Muscle of leg (tissue), 11 donors: ENCODE data around the gene SERF2. TPM values are rescaled to one million over a fixed set of nuclear protein-coding genes. Genes with fewer than 3 reads are reported as not detected.

Experiments used
- DNase-seq: peaks from one replicate; pipeline ENCODE4 v3.0.0; 2013
- H3K27ac ChIP-seq: one replicate; pipeline ENCODE4 v1.5.1; 2013; ENCODE audit warnings: mild to moderate bottlenecking, low read length, control low read depth
- H3K27me3 ChIP-seq: one replicate; pipeline ENCODE4 v1.6.1; 2013; ENCODE audit warnings: low read length; ENCODE audit not compliant: control insufficient read depth, insufficient read depth
- H3K36me3 ChIP-seq: one replicate; pipeline ENCODE4 v1.6.1; 2013; ENCODE audit warnings: low read length; ENCODE audit not compliant: control insufficient read depth, insufficient read depth
- H3K4me1 ChIP-seq: one replicate; pipeline ENCODE4 v1.6.1; 2013; ENCODE audit warnings: low read length; ENCODE audit not compliant: control insufficient read depth, insufficient read depth
- H3K4me3 ChIP-seq: one replicate; pipeline ENCODE4 v1.5.1; 2013; ENCODE audit warnings: low read length, control low read depth
- H3K9me3 ChIP-seq: replicated peaks from 2 replicates; pipeline ENCODE4 v1.6.1; 2013; ENCODE audit warnings: low read depth, low read length; ENCODE audit not compliant: control insufficient read depth
- WGBS: methylation state at CpG from one replicate; pipeline ENCODE4 v1.1.5; 2013; ENCODE audit warnings: missing lambda C conversion rate; ENCODE audit not compliant: insufficient coverage; 5-methylcytosine and 5-hydroxymethylcytosine counted together
- polyA plus RNA-seq, 8 donors: library from polyadenylated mRNA; unstranded; fragments of 120-200 nt; gene quantifications; one replicate each; pipeline versions ENCODE4 v1.2.1 to v1.2.3, GENCODE V29; 2013; ENCODE audit warnings: inconsistent platforms in 1 of 8, low replicate concordance in 1 of 8; ENCODE audit not compliant: insufficient read length in 8 of 8, insufficient read depth in 1 of 8
- total RNA-seq: library from RNA; stranded (reverse); fragments of 120-200 nt; gene quantifications from one replicate; pipeline ENCODE4 v1.2.4, GENCODE V29; 2013

SERF2 gene
- total and polyA plus RNA-seq, 9 donors, result 505 to 760 (median 665) TPM

DNA sequence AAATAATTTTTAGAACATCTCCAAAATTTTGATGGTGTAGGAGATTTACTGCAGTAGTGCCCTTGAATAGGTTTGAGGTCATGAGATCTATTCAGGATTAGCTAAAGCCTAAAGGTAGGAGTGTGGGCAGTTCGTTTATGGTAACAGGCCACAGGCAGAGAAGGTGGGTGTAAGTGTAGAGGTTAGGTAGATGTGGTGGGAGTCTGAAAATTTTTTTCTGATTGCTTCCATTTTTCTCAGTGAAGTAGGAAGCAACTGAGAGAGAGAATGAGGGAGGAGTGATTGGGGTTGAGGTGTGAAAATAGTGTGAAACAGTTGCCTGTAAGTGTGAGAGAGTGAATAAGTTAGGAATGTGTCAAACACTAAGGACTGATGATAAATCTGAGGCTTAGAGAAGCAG lies 13.1 kb upstream of the SERF2 start:
- Histone ChIP-seq H3K9me3 (no peaks in the 10 kb centered on the region), H3K36me3 (peaks cover 2% of the 10 kb centered on the region), H3K27ac (no peak overlapping the region), H3K27me3 (no peaks in the 10 kb centered on the region), H3K4me3 (no peak overlapping the region), H3K4me1 (peaks cover 17% of the 10 kb centered on the region)
- 83% methylated on average over 1 of the region's 1 CpG for WGBS
- no peak for DNase-seq

DNA sequence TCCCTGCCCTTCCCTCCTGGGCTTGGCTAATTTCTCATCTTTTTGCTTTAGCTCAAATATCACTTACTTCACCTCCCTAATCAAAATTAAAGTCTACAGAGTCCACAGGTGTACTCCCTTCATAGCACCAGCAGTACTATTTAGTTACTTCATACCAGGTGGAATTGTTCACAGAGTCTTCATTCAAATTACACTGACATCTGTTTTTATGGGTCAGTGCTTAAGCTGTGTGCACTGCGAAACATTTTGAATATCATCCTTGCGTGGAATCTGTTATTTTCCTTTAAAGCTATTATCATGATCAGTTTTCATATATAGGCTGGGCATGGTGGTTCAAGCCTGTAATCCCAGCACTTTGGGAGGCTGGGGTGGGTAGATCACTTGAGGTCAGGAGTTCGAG lies 2.7 kb upstream of the SERF2 start:
- Histone ChIP-seq H3K4me3 (no peak overlapping the region), H3K9me3 (no peaks in the 10 kb centered on the region), H3K27ac (no peak overlapping the region), H3K36me3 (peaks cover 12% of the 10 kb centered on the region), H3K4me1 (peaks cover 17% of the 10 kb centered on the region), H3K27me3 (no peaks in the 10 kb centered on the region)
- WGBS, result 67% methylated on average over 1 of the region's 3 CpGs
- no peak for DNase-seq

DNA sequence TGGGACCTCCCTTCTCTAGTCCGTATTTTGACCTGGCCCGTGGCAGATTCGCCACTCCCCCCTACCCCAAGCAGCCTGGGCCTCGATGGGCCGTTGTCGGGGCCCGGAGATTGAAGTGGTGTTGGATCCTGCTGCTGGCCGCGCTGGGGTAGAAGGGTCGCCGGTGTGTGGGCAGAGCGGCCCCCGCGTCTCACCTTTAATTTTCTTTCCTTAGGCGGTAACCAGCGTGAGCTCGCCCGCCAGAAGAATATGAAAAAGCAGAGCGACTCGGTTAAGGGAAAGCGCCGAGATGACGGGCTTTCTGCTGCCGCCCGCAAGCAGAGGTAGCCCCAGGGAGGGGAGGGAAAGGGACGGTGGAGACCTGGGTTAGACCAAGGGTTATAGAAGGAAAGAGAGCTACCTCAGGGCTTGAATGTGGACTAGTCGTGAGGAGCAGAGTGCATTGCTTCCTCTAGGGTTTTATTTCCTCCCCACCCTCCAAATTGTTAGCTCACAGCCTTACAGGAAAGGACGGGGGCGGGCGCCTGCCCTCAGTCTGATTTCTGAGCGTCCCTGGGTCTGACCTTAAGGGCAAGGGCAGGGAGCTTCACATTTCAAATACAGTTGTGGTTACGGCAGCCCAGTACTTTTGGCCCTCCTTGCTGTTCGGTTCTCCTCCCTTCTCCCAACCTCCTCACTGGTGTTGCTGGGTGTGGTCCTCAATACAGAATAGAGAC lies 799 bp downstream of the SERF2 start:
- Histone ChIP-seq H3K36me3 (peaks cover 42% of the 10 kb centered on the region), H3K27me3 (no peaks in the 10 kb centered on the region), H3K4me3 (peak overlapping the region; percentile 94), H3K4me1 (peaks cover 31% of the 10 kb centered on the region), H3K9me3 (no peaks in the 10 kb centered on the region), H3K27ac (peak overlapping the region; percentile 99)
- 2% methylated on average over 20 of the region's 33 CpGs for WGBS
- DNase-seq, result peak; percentile 69

- 74% methylated on average over 8 of the region's 10 CpGs for WGBS
- no peak for DNase-seq
- peaks cover 43% of the 10 kb centered on the region for H3K36me3 ChIP-seq
Measured at GRCh38 chr15:43793647-43794046, 1.5 kb downstream of the SERF2 start.

GRCh38 chr15:43794269-43795037 lies 2.3 kb downstream of the SERF2 start:
- peaks cover 31% of the 10 kb centered on the region for H3K4me1 ChIP-seq

More at GRCh38 chr15:43793647-43794046, 1.5 kb downstream of the SERF2 start:
- H3K4me3 ChIP-seq, result peak overlapping the region; percentile 94
- H3K9me3 ChIP-seq, result no peaks in the 10 kb centered on the region
- peak overlapping the region; percentile 99 for H3K27ac ChIP-seq
- no peaks in the 10 kb centered on the region for H3K27me3 ChIP-seq
- H3K4me1 ChIP-seq, result peaks cover 31% of the 10 kb centered on the region

GRCh38 chr15:43795197-43795596 lies 3.1 kb downstream of the SERF2 start:
- peaks cover 38% of the 10 kb centered on the region for H3K4me1 ChIP-seq
- H3K27me3 ChIP-seq, result no peaks in the 10 kb centered on the region
- H3K9me3 ChIP-seq, result no peaks in the 10 kb centered on the region
- no peak overlapping the region for H3K4me3 ChIP-seq
- no peak for DNase-seq
- no peak overlapping the region for H3K27ac ChIP-seq
- H3K36me3 ChIP-seq, result peaks cover 58% of the 10 kb centered on the region
- WGBS, result no CpG with 5 or more reads among the region's 2 CpGs

More at GRCh38 chr15:43794269-43795037, 2.3 kb downstream of the SERF2 start:
- Histone ChIP-seq H3K4me3 (no peak overlapping the region), H3K27ac (no peak overlapping the region), H3K36me3 (peaks cover 51% of the 10 kb centered on the region), H3K27me3 (no peaks in the 10 kb centered on the region), H3K9me3 (no peaks in the 10 kb centered on the region)
- DNase-seq, result no peak
- 50% methylated on average over 1 of the region's 9 CpGs for WGBS

DNA sequence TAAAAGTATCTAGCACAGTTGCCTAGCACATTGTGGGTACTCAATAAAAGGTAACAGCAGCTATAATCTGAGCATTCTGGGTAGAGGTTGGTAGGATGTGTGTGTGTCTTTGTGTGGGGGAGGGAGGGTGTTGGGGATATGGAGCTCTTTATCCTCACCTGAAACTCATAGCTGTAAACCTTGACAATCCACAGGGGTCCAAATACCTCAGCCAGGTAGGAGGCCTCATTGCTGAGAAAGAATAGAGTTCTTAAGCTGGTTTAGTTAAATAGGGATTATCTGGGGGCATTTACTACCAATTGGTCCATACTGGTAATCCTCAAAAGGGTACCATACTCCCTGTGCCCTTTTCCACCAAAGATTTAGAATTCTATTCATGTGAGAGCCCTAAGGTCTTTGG lies 3.9 kb downstream of the SERF2 start:
- no peaks in the 10 kb centered on the region for H3K27me3 ChIP-seq
- peaks cover 41% of the 10 kb centered on the region for H3K4me1 ChIP-seq
- no peak overlapping the region for H3K4me3 ChIP-seq
- H3K36me3 ChIP-seq, result peaks cover 58% of the 10 kb centered on the region
- no peaks in the 10 kb centered on the region for H3K9me3 ChIP-seq
- no peak for DNase-seq
- H3K27ac ChIP-seq, result no peak overlapping the region

- no peak for DNase-seq
- Histone ChIP-seq H3K4me1 (peaks cover 43% of the 10 kb centered on the region), H3K9me3 (no peaks in the 10 kb centered on the region), H3K27me3 (no peaks in the 10 kb centered on the region), H3K4me3 (no peak overlapping the region), H3K36me3 (peaks cover 59% of the 10 kb centered on the region), H3K27ac (peak overlapping the region; percentile 61)
- WGBS, result no CpG with 5 or more reads among the region's 3 CpGs
Measured at GRCh38 chr15:43796566-43796965, 4.4 kb downstream of the SERF2 start.

DNA sequence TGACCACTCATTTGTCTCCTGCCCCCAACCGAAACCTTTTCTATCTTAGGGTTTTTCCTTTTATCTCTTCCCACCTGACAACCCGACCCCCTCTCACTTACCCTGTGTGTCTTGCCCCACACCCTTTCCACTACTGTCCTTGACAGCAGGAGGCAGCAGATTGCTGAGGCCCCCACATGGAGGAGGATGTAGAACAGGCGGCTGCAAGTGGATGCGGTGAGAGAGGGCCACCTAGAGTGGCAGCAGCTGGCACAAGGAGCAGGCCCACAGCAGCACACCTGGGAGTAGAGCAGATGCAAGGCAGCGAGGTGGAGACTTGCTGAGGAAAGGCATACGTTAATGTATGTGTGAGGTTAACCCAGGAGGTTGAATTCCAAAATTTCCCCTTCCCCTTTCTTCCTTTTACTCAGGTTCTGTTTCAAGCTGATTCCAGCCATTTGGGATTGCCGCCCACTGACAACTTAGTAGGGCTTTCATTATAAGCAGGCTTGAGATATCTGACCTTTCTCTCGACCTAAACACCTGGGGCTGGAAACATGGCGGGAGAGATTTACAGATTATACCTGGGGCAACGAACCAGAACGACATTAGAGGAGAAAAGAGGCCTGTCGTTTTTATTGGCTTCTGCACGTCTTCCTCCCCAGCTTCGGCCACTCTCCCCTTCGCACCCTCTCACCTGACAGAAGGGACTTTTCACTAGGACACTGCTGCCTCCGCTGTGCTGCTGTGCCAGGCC lies 7.3 kb downstream of the SERF2 start:
- peaks cover 30% of the 10 kb centered on the region for H3K4me1 ChIP-seq
- peak overlapping the region; percentile 97 for H3K27ac ChIP-seq
- no peak overlapping the region for H3K4me3 ChIP-seq
- peaks cover 64% of the 10 kb centered on the region for H3K36me3 ChIP-seq
- WGBS, result 82% methylated on average over 11 of the region's 16 CpGs
- DNase-seq, result no peak
- H3K9me3 ChIP-seq, result no peaks in the 10 kb centered on the region
- no peaks in the 10 kb centered on the region for H3K27me3 ChIP-seq

DNA sequence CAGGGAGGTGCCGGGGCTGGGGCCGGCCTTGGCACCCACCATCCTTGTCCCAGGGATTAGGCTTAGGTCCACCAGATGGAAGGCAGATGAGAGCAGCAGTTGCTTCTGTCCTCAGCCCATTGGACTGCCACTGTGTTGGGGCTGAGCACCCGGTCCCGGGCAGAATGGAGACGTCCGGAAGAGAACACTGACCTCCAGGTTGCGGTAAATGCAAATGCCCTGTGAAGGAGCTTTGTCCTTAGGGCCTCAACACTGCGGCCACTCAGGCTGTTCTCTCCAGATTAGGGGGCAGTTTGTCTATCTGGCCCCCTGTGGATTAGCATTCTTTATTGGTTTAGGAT lies 7.8 kb downstream of the SERF2 start, which contains the start of gene SERINC4:
TSS of gene SERINC4 (minus strand) at position 276 of the 341 bp plus-strand sequence. CDS start at position 42, 234 bp downstream.
- Histone ChIP-seq H3K9me3 (no peaks in the 10 kb centered on the region), H3K27me3 (no peaks in the 10 kb centered on the region), H3K36me3 (peaks cover 62% of the 10 kb centered on the region), H3K4me1 (peaks cover 25% of the 10 kb centered on the region), H3K27ac (peak within 1 kb of the TSS; percentile 97), H3K4me3 (peak within 1 kb of the TSS; percentile 90)
- no peak for DNase-seq
- WGBS, result 91% methylated on average over 7 of the region's 8 CpGs
